ENCODE results near the gene CHN1.

- TF ChIP-seq, protein P1, sequence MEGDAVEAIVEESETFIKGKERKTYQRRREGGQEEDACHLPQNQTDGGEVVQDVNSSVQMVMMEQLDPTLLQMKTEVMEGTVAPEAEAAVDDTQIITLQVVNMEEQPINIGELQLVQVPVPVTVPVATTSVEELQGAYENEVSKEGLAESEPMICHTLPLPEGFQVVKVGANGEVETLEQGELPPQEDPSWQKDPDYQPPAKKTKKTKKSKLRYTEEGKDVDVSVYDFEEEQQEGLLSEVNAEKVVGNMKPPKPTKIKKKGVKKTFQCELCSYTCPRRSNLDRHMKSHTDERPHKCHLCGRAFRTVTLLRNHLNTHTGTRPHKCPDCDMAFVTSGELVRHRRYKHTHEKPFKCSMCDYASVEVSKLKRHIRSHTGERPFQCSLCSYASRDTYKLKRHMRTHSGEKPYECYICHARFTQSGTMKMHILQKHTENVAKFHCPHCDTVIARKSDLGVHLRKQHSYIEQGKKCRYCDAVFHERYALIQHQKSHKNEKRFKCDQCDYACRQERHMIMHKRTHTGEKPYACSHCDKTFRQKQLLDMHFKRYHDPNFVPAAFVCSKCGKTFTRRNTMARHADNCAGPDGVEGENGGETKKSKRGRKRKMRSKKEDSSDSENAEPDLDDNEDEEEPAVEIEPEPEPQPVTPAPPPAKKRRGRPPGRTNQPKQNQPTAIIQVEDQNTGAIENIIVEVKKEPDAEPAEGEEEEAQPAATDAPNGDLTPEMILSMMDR (IDR thresholded peaks at IDR 0.05; ENCODE audit: control extremely low read depth in 1 of 3, insufficient read depth in 1 of 3, low read depth in 1 of 3, low read length in 3 of 3), result no peak
- TF ChIP-seq POLR2A (IDR thresholded peaks at IDR 0.05; ENCODE audit: control extremely low read depth in 1 of 2, low read depth in 2 of 2, low read length in 2 of 2) (no peak), E2F6 (IDR thresholded peaks at IDR 0.05) (no peak), TEAD4 (IDR thresholded peaks at IDR 0.05; ENCODE audit: low read depth, low read length) (no peak), JUND (IDR thresholded peaks at IDR 0.05; ENCODE audit: low read length) (no peak), POLR2AphosphoS5 (IDR thresholded peaks at IDR 0.05; ENCODE audit: low read depth, low read length) (no peak), HDAC2 (IDR thresholded peaks at IDR 0.05; ENCODE audit: borderline replicate concordance in 1 of 2, low read depth in 2 of 2, low read length in 2 of 2) (no peak), BRCA1 (IDR thresholded peaks at IDR 0.05; ENCODE audit: low read depth, low read length) (no peak), CREB1 (IDR thresholded peaks at IDR 0.05) (no peak), BACH1 (IDR thresholded peaks at IDR 0.05; ENCODE audit: low read length) (no peak)
Measured at GRCh38 chr2:175049661-175050060, 44.5 kb upstream of the CHN1 start.

Data from H1 (cell line).